Tibial nerve (tissue), 4 donors: ENCODE data around the gene GINS2.

ENCODE experiments used
- CTCF ChIP-seq, 5 experiments: fragments of 200-600 bp in 3 of 5; fragments of 450-650 bp in 2 of 5; sonication (generic) in 3 of 5; IDR thresholded peaks; one replicate each; pipeline ENCODE4 v1.5.1; 2016 to 2019; ENCODE audit warnings: antibody characterized with exemption in 5 of 5, mild to moderate bottlenecking in 3 of 5, moderate library complexity in 2 of 5
- EP300 ChIP-seq, 2 donors: sonication (generic); formaldehyde crosslinking; IDR thresholded peaks; one replicate each; pipeline ENCODE4 v1.6.1; 2017; ENCODE audit warnings: antibody characterized with exemption in 2 of 2, mild to moderate bottlenecking in 1 of 2
- POLR2A ChIP-seq, 2 donors: fragments of 450-650 bp; IDR thresholded peaks; one replicate each; pipeline ENCODE4 v1.6.1; 2017; ENCODE audit warnings: antibody characterized with exemption in 2 of 2, mild to moderate bottlenecking in 2 of 2, moderate library complexity in 2 of 2

- no peak for TF ChIP-seq POLR2A (IDR thresholded peaks at IDR 0.05)
- no peak for TF ChIP-seq EP300 (IDR thresholded peaks at IDR 0.05)
- TF ChIP-seq CTCF (IDR thresholded peaks at IDR 0.05): no peak
These were observed 35.5 kb upstream of the GINS2 start for GRCh38 chr16:85724126-85724879.
